Endometrium (tissue), 2 donors: ENCODE measurements around the gene DACH2.

Experiments
- FAIRE-seq: peaks from 2 replicates; lab custom pipeline; 2012; peaks lifted over from hg19 to GRCh38; lab: Jason Lieb, UNC
- donor health status: control.
- donor health status: control.

DACH2 gene

DNA sequence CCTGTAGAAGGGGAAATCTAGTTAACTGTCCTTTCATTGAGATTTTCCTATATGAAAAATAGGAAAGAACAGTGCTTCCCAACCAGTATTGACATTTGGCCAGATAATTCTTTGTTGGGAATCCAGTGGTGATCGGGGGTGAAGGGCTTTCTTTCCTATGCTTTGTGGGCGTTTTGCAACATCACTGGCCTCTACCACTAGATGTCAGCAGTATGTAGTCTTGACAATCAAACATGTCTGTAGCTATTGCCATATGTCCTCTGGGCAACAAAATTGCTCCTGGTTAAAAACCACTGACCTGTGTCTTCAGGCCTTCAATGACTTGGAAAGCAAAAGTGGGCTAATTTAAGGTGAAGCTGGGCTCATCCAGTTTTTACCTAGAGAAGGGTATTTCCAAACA, 658.5 kb downstream of the DACH2 start:
- FAIRE-seq = no peak

DNA sequence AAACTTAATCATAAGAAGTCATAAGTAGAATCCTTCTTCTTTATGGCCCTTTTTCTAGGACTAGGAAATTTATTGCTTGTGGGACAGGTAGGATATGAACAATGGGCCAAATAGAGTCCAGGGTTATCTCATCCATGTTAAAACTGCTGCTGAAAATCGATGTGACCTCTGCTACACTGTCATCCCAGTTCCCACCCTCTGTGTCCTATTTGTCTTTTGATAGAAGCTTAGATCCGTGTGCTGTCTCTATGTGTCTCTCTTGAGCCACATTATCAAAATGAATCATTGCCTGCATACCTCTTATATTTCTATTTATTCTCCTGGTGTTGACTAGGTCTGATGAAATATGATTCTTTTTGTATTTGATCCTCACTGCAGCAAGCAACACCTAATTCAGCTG, 661.4 kb downstream of the DACH2 start:
- no peak for FAIRE-seq

DNA sequence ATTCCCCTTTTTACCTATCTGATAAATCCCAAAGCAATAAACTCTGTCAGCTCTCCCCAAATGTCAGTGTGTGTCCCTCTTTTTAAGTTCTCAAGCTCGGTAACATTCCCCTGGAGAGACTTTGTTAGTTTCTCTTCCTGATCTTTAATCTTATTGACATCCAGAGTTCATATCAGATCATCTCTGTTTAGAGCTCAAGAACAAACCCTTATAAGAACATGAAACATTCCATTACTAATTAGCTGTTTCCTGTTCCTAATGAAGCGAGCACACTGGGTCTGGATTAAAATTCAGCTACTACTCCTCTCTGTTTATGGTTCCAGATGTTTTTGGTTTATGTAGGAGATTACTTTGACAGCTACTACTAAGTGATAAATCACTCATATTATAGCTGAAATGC, 681.5 kb downstream of the DACH2 start:
- FAIRE-seq = no peak

DNA sequence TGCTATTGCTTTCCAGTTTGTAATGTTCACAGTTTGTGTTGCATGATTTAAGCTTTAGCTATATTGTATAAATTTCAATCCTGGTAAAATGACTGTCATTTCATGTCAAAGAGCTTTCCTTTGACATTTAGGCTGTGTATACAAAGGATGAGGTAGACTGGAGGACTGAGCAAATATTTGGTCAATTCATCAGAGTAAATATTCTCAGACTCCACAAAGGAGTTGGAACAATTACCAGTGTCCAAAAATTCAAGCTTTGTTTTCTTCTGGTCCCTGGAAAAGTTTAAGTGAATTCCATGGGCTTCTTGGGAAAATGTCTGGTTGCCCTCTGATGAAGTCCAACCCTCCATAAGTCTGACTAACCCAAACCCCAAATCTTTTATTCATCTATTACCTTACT, 682.4 kb downstream of the DACH2 start:
- FAIRE-seq = no peak

DNA sequence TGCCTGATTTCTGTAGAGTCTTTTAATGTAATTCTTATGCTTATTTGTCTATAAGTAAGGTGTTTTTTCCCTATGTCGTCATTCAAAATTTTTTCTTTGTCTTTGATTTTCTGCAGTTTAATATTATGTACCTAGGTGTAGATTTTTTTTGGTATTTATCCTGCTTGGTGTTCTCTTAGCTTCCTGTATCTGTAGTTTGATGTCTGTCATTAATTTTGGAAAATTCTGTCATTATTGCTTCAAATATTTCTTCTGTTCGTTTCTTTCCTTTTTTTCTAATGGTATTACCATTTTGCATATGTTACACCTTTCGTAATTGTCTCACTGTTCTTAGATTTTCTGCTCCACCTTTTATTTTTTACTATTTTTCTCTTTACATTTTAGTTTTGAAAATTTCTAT, 696.9 kb downstream of the DACH2 start:
- no peak for FAIRE-seq
